AG09319 (cell line): Measurements from ENCODE around the gene BRWD1.

Experiments
- DNase-seq: peaks from one replicate; pipeline ENCODE4 v3.0.0-alpha.2; 2010; ENCODE audit warnings: low read depth; ENCODE audit errors: extremely low read depth
- TF ChIP-seq, protein P1 (sequence below): IDR thresholded peaks from 2 replicates; pipeline ENCODE4 v1.5.1; 2011; ENCODE audit warnings: low read depth, mild to moderate bottlenecking, inconsistent platforms, low read length, moderate library complexity

The BRWD1 gene

DNA sequence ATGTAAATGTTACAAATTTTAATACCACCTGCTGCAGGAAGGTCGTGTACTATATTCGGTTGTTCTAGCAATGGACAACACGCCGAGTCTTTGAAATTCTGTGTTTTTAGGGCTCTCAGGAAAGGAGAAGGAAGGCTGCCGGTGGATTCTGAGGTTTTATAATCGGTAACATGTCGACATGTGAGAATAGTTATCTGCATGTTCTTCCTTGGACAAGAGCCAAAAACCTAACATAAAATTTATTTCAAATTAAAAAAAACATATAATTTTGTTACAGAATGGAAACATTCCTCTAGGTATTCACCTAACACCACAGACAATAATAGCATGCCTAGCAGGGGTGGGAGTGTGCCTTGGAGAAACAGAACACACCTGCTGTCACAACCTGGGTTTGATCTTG lies 135.0 kb downstream of the BRWD1 start:
- DNase-seq = no peak

DNA sequence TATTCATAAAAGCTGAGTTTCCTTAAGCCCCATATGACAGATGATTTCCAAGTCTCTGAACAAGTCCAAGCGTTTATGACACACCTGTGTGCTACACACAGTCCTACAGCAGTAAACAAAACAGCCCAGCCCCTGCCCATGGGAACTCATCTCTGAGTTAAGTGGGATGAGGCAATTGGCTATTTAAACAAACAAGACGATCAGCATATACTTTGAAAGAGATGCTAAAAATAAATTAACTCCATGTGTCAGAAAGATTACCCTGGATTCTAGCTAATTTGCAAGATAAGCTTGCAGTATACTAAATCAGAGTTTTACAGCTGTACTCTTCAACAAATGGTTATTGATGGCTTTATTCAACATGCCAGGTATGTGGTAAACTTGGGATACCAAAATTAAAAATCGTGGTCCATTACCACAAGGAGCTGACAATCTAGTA lies 137.1 kb downstream of the BRWD1 start:
- TF ChIP-seq, protein P1, sequence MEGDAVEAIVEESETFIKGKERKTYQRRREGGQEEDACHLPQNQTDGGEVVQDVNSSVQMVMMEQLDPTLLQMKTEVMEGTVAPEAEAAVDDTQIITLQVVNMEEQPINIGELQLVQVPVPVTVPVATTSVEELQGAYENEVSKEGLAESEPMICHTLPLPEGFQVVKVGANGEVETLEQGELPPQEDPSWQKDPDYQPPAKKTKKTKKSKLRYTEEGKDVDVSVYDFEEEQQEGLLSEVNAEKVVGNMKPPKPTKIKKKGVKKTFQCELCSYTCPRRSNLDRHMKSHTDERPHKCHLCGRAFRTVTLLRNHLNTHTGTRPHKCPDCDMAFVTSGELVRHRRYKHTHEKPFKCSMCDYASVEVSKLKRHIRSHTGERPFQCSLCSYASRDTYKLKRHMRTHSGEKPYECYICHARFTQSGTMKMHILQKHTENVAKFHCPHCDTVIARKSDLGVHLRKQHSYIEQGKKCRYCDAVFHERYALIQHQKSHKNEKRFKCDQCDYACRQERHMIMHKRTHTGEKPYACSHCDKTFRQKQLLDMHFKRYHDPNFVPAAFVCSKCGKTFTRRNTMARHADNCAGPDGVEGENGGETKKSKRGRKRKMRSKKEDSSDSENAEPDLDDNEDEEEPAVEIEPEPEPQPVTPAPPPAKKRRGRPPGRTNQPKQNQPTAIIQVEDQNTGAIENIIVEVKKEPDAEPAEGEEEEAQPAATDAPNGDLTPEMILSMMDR = no peak

More for the DNA sequence above, 135.0 kb downstream of the BRWD1 start:
- TF ChIP-seq, protein P1 = no peak

DNA sequence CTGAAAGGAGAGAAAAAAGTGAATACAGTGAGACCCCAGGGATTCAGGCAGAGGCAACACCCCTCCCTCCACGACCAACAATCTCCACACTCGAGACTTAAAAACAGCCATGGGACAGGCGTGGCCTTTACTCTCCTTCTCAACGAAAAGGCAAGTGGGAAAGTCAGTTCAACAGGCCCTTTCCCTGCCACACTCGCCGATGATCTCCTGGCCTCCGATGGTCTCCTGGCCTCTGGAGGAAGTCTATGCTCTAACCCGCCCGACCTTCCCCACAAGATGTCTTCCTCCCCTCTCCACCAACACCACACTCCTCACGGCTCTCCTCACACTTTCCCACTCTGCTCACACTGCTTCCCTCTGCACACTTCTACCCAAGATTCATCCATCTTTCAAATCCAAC lies 137.8 kb downstream of the BRWD1 start:
- TF ChIP-seq, protein P1 = no peak

More for the DNA sequence above, 137.1 kb downstream of the BRWD1 start:
- DNase-seq = no peak

DNA sequence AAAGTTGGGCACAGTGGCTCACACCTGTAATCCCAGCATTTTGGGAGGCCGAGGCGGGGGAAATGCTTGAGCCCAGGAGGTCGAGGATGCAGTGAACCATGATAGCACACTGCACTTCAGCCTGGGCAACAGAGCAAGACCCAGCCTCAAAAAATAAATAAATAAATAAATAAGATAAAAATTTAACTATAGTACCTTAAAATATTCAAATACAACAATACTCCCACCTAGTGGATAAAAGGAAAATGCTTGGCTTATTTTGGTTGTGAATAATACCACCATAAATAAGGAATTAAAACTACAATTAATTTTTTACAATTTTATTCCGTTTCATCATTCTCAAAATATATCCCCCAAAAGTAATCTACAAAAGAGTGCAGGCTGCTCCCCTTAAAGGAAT lies 138.3 kb downstream of the BRWD1 start:
- no peak for DNase-seq
- TF ChIP-seq, protein P1 = peak; percentile 37

More for the DNA sequence above, 137.8 kb downstream of the BRWD1 start:
- DNase-seq = no peak

DNA sequence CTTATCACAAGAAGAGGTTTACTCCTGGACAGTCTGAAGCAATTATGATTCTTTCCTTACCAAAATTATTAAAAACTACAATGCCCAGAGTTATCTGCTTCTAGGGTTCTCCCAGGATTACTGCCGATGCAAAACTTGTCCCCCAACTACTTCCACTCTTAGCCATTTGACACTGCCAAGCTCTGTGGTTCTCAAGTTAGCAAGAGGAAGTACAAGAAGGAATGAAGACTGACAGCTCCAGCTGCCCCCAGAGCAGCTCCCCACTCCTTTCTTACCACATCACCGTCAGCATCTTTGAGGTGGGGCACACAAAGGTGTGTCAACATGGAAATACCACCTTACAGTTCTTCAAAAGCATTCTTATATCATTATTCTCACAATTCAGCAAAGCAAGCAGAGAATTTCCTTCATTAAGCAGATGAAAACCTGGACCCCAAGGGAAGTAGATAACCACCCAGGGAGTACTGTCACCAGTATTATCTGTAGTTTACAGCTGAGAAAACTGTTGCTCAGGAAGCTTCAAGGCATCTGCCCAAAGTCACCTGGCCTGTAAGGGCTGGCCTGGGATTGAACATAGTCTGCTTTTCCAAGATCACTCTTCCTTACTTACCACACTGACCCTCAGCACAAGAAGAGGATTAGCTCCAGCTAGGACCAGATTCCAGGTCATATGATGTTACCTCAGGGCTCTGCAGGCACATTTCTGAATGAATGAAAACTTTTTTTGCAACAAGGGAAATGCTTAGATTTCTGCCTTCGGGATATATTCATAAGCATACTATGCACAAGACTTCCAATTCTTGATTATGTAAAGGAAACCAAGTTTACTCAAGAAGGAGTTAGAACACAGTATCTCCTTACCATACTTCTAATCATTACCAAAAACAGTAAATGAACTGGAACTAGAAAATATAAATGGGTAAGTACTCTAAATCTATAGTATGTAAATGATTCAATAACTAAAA lies 139.4 kb downstream of the BRWD1 start:
- no peak for DNase-seq
- TF ChIP-seq, protein P1 = no peak

DNA sequence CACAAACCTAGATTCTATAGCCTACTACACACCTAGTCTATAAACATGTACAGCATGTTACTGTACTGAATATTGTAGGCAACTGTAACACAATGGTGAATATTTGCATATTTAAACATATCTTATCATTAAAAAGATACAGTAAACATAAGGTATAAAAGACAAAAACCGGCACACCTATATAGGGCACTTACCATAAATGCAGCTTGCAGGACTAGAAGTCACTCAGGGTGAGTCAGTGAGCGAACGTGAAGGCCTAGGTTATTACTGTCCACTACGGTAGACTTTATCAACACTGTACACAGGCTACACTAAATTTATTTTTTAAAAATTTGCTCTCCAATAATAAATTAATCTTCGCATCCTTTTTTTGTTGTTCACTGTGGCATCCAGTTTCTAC lies 143.5 kb downstream of the BRWD1 start:
- no peak for DNase-seq
- TF ChIP-seq, protein P1 = no peak

DNA sequence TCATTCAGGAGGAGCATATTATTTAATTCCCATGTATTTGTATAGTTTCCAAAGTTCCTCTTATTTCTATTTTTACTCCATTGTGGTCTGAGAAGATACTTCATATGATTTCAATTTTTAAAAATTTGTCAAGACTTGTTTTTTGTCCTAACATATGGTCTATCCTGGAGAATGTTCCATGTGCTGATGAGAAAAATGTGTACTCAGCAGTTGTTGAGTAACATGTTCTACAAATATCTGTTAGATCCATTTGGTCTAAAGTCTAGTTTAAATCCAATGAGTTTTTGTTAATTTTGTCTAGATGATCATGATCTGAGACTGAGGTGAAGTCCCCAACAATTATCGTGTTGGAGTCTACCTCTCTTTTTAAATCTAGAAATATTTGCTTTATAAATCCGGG lies 144.6 kb downstream of the BRWD1 start:
- no peak for DNase-seq
- TF ChIP-seq, protein P1 = no peak
